NCI-H1694 treated with DMSO at 0.1 percent for 48 hours (cell line): ENCODE data around the gene USP9X.
"Not testable (repeated sequence)": the region's sequence is repeated elsewhere in the genome, so short reads cannot be mapped to it uniquely, and the experiment has no call there.

Experiments used
- DNase-seq: peaks from one replicate; lab custom pipeline; 2025; lab: John Stamatoyannopoulos, UW

The USP9X gene, protein sequence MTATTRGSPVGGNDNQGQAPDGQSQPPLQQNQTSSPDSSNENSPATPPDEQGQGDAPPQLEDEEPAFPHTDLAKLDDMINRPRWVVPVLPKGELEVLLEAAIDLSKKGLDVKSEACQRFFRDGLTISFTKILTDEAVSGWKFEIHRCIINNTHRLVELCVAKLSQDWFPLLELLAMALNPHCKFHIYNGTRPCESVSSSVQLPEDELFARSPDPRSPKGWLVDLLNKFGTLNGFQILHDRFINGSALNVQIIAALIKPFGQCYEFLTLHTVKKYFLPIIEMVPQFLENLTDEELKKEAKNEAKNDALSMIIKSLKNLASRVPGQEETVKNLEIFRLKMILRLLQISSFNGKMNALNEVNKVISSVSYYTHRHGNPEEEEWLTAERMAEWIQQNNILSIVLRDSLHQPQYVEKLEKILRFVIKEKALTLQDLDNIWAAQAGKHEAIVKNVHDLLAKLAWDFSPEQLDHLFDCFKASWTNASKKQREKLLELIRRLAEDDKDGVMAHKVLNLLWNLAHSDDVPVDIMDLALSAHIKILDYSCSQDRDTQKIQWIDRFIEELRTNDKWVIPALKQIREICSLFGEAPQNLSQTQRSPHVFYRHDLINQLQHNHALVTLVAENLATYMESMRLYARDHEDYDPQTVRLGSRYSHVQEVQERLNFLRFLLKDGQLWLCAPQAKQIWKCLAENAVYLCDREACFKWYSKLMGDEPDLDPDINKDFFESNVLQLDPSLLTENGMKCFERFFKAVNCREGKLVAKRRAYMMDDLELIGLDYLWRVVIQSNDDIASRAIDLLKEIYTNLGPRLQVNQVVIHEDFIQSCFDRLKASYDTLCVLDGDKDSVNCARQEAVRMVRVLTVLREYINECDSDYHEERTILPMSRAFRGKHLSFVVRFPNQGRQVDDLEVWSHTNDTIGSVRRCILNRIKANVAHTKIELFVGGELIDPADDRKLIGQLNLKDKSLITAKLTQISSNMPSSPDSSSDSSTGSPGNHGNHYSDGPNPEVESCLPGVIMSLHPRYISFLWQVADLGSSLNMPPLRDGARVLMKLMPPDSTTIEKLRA (N-terminal part only)

DNA sequence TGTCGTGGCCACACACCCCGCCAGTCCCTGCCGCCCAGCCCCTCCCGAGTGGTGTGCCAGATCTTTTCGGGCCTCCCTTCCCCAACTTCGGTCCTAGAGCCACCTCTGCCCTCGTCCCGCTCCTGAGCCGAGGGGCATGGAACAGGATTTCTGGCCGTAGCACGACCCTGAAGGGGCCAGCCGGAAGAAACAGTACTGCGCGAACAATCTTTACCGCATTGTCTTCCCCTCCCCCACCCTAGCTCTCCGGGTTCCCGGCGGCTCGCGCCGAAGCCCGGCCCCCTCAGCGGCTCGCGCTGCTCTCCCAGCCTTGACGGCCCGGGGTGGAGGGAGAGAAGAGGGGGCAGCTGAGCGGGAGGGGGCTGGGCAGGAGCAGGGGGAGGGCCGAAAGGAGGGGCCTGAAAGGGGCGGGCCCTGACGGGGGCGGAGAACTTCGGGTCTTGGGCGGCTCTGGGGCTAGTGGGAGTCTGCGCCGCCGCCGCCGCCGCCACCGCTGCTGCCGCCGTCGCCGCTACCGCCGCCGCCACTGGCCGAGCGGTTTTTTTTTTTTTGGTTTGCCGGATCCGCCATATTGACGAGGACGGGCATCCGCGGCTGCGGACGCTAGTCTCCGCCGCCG, at the start of gene USP9X:
Gene USP9X (plus strand): TSS at position 553 of the 619 bp plus-strand sequence. CDS start 38,184 bp downstream, outside the sequence.
- DNase-seq: peak; percentile 66

DNA sequence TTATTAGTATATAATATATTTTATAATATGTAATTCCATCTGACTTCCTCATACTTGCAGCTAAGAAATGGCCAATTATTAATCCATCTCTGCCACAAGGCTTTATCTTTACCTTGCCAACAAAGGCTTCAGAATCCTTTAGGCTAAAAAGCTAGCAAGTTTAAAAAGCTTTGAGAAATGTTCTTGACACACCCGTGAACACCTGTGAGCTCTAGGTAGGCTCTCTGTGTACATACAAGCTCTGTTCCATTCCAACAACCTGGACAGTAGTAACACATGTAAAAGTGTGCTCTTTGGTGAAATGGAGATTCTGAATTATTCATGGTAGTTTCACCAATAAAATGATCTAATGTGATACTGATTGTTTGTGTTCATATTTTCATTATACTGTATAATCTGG, 49.7 kb upstream of the USP9X start:
- DNase-seq: no peak

DNA sequence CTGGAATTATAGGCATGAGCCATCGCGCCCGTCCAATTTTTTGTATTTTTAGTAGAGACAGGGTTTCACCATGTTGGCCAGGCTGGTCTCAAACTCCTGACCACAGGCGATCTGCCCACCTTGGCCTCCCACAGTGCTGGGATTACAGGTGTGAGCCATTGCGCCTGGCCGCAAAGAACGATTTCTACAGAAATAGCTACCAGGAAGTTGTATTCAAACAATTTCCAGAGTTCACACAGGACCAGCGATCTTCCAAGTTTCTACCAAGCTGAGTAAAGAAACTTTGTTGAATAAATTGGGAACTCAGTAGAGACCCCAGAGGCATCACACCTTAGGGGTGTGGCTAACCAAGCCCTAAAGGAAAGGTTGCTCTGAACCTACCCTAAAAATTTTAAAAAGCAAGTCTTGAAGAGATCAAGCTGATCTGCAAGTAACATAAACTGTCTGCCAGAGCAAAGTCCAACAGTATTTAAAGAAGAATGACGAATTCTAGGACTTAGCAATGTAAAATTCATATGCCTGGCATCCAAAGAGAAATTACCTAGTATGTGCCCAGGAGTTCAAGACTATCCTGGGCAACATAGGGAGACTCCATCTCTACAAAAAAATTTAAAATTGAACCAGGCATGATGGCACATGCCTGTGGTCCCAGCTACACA, 48.4 kb upstream of the USP9X start:
- DNase-seq: no peak

DNA sequence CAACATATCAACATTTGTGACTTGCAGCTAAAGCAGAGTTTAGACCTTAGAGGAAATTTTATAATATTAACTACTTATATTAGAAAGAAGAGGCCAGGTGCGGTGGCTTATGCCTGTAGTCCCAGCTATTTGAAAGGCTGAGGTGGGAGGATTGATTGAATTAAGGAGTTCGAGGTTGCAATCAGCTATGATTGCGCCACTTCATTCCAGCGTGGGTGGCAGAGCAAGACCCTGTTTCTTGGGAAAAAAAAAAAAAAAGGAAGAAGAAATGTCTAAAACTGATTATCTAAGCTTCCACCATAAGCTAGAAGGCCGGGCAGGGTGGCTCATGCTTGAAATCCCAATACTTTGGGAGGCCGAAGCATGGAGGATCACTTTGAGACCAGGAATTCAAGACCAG, 42.0 kb upstream of the USP9X start:
- no peak for DNase-seq

DNA sequence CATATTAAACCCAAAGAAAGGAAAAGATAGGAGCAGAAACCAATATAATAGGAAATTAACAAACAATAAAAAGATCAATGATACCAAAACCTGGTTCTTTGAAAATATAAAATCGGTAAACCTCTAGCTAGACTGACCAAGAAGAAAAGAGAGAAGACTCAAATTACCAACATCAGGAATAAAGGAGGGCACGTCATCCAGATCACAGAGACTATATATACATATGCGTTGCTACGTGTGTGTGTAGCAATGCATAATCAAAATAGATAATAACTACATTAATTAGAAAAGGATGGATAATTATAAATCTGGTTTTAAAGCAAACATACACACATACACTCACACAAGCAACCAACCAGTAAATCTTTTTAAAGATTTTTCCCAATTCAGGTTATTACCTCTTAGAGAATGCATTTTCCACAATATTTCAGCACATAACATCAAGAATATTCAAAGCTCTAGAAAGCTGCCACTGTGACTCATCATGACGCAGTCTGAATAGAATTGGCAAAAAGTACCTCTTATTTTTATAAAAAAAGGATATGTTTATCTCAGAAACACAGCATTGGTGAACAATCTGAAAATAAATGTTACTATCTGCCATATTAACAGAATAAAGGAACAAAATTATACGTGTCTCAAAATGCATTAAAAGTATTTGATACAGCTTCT, 41.4 kb upstream of the USP9X start:
- DNase-seq: no peak

DNA sequence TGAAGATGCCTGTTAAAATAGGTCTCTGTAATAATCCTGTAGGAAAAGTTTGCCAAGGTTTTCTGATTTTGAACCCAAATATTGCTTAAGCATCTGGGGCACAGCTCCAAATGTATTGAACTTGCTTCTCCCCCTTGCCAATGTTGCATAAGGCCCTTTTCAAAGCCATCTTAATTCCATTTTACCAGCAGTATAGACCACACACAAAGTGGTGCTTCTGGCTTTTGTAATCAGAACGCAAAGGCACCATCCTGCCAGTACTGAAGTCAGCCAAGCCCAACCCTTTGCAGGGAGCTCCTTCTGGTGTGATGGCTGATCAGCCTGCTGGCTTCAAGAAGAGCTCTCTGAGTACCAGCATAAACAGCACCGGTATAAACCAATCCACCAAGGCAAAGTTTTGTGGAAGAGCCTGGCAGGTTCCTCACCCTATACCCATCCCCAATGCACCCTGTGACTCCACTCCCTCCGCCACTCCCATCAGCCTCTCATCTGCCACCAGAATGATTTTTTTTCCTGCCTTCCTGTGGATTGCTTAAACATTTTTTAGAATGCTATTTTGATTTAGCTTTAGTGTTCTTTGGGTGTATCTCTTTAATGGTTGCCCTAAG, 39.2 kb upstream of the USP9X start:
- DNase-seq: no peak

DNA sequence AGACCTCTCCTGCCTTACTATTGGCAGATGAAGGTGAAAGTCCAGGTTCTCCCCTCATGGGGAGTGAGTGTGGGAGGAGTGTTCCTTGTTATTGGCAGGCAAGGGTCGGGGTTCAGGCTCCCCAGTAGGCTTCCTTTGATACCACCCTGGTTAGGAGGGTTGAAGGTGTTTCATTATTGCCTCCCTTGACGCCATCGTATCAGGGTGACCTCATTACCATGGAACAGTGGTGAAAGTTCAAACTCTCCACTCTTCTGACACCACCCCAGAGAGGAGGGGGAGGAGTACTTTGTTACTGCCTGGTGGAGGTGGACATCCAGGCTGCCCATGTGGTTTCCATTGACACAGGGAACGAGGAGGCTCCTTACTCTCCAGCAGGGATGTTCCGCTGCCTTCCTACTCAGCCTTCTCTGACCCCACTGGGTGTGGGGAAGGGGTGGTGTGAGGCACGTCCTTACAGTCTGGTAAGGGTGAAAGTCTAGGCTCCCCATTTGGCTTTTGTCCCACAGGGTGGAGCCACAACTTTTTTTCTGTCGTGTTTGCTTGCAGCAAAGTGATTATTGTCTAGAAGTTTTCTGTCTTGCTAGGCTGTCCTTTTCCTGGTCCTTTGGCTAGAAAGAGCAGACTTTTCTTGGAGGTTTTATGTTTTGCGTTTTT, 37.2 kb upstream of the USP9X start:
- no peak for DNase-seq

GRCh38 chrX:41050359-41050758, 34.9 kb upstream of the USP9X start:
- no peak for DNase-seq

DNA sequence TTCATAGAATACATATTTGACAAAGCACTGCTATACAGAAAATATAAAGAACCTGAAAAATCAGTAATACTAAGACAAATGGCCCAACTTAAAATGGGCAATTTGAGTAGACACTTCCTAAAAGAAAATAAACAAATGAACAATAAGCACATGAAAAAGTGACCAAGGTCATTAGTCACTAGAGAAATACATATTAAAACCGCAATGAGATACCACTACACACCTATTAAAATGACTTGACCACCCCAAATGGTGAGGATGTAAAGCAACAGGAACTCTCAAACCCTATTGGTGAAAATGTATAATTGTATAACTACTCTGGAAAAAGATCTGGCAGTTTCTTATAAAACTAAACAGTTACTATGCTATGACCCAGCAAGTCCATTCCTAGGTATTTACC, 34.0 kb upstream of the USP9X start:
- DNase-seq: no peak

DNA sequence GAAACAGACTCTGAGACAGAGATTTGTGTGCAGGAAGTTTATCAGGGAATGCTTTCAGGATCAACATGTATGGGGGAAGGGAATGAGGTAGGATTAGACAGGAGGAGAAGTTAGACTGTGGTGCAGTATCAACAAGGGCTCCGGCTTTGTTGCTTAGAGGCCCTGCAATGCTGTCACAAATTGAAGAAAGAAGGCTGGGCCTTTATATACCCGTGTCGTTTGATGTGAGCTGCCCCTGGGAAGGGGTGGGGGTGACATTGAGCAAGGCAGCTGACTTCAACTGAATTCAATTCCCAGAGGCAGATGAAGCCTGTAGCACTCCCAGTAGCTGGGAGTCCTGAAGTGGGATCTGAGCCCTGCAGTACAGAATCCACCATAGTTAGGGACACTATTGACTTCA, 29.5 kb upstream of the USP9X start:
- no peak for DNase-seq

DNA sequence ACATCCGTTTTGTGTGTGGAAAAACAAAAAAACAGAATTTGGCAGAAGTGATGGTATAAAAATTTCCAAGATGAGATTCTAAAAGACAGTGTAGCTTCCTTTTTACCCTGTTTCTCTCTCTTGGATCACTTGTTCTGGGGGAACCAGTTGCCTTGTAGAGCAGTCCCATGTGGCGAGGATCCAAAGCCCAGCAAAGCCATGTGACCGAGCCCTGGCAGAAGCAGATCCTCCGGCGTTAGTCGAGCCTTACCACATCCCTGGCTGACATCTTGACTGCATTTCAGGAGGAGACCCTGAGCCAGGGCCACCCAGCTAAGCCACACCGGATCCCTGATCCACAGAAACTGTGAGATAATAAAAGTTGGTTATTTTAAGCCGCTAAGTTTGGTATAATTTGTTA, 22.0 kb upstream of the USP9X start:
- not testable (repeated sequence) for DNase-seq

GRCh38 chrX:41064018-41064417, 21.2 kb upstream of the USP9X start:
- DNase-seq: no peak

GRCh38 chrX:41066391-41066790, 18.9 kb upstream of the USP9X start:
- DNase-seq: no peak

DNA sequence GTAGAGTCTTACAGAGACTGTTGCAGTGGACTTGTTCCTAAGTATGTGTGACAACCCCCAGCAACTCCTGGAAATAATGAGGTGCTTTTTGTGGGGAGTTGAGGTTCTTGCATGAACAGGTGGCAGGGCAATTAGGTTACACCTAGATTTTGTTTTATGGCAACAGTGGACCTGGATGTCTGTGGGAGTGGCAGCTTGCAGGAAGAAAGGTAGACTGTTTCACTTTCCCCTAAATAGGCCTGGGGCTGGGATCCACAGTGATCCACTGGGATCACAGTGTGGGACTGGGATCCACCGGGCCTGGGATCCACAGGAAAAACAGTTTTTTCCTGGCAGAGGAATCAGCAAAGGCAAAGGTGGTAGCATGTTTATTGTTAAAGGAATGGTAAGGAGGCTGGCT, 18.3 kb upstream of the USP9X start:
- DNase-seq: no peak

DNA sequence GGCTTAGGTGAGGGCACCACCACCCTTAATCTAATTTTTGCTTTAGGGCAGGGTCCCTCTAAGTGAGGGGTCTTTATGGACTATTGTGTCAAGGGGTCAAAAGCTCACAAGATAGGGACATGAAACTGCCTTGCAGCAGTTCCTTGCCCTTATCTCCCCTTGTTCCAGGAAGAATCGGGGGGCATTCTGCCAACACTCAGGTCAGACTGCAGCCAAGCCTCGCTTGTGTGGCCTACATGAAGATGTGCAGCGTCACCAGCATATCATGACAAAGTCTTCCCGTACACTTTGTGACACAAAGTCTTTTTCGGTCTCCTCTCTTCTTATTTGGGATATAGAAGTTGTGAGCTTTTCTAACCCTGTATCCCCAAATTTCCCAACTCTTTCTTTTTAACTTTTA, 17.5 kb upstream of the USP9X start:
- DNase-seq: no peak

DNA sequence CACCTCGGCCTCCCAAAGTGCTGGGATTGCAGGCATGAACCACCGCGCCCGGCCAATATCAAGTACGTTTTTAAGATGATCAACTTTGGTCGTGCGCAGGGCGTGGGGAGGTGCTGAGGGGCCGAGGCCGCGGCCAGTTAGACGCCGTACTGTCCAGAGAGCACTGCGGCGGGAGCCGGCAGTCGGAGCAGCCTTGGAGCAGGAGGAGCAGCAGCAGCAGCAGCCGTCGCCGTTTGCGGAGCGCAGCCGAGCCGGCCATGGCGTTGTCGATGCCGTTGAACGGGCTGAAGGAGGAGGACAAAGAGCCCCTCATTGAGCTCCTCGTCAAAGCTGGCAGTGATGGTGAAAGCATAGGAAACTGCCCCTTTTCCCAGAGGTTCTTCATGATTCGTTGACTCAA, 8.5 kb upstream of the USP9X start:
- DNase-seq: no peak

DNA sequence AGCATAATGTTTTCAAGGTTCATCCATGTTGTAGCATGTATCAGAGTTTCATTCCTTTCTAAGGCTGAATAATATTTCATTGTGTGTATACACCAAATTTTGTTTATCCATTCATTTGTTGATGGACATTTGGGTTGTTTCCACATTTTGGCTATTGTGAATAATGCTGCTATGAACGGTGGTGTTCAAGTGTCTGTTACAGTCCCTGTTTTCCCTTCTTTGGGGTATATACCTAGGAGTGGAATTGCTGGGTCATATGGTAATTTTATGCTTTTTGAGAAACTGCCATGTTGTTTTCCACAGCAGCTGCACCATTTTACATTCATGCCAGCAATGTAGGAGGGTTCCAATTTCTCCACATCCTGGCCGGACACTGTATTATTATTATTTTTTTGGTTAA, 3.4 kb upstream of the USP9X start:
- DNase-seq: no peak

- DNase-seq: no peak
Observed at GRCh38 chrX:41082783-41083182, 2.5 kb upstream of the USP9X start.

- DNase-seq: peak; percentile 95
Observed at GRCh38 chrX:41084044-41084892, 977 bp upstream of the USP9X start.
